ENCODE data around the gene ALDH2.
"Not testable (repeated sequence)": the region's sequence is repeated elsewhere in the genome, so short reads cannot be mapped to it uniquely, and the experiment has no call there.

The ALDH2 gene

GRCh38 chr12:111766608-111767361 is at the start of gene ALDH2:
Gene ALDH2 (plus strand): TSS chr12:111766933. CDS start chr12:111766983, 50 bp downstream.
- TF ChIP-seq, protein P1, sequence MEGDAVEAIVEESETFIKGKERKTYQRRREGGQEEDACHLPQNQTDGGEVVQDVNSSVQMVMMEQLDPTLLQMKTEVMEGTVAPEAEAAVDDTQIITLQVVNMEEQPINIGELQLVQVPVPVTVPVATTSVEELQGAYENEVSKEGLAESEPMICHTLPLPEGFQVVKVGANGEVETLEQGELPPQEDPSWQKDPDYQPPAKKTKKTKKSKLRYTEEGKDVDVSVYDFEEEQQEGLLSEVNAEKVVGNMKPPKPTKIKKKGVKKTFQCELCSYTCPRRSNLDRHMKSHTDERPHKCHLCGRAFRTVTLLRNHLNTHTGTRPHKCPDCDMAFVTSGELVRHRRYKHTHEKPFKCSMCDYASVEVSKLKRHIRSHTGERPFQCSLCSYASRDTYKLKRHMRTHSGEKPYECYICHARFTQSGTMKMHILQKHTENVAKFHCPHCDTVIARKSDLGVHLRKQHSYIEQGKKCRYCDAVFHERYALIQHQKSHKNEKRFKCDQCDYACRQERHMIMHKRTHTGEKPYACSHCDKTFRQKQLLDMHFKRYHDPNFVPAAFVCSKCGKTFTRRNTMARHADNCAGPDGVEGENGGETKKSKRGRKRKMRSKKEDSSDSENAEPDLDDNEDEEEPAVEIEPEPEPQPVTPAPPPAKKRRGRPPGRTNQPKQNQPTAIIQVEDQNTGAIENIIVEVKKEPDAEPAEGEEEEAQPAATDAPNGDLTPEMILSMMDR (conservative IDR thresholded peaks at IDR 0.05; ENCODE audit: control insufficient read depth, insufficient read depth, low read depth, low read length) = no peak
- DNase-seq (ENCODE audit: low read depth) = no peak
- H3K4me3 ChIP-seq (ENCODE audit: control insufficient read depth, low read depth, low read length) = peak within 1 kb of the TSS; percentile 68

DNA sequence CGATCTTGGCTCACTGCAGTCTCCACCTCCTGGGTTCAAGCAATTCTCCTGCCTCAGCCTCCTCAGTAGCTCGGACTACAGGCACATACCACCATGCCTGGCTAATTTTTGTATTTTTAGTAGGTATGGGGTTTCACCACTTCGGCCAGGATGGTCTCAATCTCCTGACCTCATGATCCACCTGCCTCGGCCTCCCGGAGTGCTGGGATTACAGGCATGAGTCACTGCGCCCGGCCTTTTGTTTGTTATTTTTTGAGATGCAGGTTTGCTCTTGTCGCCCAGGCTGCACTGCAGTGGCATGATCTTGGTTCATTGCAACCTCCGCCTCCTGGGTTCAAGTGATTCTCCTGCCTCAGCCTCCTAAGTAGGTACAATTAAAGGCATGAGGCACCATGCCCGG is 47.4 kb upstream of the ALDH2 start:
- not testable (repeated sequence) for DNase-seq (ENCODE audit: low read depth); H3K4me3 ChIP-seq (ENCODE audit: control insufficient read depth, low read depth, low read length)

DNA sequence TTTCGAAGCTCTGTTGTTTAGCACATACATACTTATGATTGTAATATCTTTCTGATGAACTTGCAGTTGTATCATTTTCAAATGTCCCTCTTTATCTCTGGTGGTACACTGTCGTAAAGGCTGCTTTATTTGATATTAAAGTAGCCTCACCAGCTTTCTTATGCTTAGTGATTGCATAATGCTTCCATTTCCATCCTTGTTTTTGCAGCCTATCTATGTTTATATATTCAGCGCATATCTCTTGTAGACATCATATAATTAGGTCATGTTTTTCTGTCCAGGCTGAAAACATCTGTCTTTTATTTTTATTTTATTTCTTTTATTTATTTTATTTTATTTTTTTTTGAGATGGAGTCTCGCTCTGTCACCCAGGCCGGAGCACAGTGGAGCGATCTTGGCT is 46.3 kb upstream of the ALDH2 start:
- H3K4me3 ChIP-seq (ENCODE audit: control insufficient read depth, low read depth, low read length) = no peak overlapping the region
- no peak for DNase-seq (ENCODE audit: low read depth)
- TF ChIP-seq, protein P1 (conservative IDR thresholded peaks at IDR 0.05; ENCODE audit: control insufficient read depth, insufficient read depth, low read depth, low read length) = no peak

DNA sequence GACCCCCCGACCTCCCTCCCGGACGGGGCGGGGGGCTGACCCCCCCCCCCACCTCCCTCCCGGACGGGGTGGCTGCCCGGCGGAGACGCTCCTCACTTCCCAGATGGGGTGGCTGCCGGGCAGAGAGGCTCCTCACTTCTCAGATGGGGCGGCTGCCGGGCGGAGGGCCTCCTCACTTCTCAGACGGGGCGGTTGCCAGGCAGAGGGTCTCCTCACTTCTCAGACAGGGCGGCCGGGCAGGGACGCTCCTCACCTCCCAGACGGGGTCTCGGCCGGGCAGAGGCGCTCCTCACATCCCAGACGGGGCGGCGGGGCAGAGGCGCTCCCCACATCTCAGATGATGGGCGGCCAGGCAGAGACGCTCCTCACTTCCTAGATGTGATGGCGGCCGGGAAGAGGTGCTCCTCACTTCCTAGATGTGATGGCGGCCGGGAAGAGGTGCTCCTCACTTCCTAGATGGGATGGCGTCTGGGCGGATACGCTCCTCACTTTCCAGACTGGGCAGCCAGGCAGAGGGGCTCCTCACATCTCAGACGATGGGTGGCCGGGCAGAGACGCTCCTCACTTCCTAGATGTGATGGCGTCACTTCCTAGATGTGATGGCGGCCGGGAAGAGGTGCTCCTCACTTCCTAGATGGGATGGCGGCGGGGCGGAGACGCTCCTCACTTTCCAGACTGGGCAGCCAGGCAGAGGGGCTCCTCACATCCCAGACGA is 42.9 kb upstream of the ALDH2 start:
- not testable (repeated sequence) for H3K4me3 ChIP-seq (ENCODE audit: control insufficient read depth, low read depth, low read length); DNase-seq (ENCODE audit: low read depth)

- no peak overlapping the region for H3K4me3 ChIP-seq (ENCODE audit: control insufficient read depth, low read depth, low read length)
- DNase-seq (ENCODE audit: low read depth) = no peak
- TF ChIP-seq, protein P1 (conservative IDR thresholded peaks at IDR 0.05; ENCODE audit: control insufficient read depth, insufficient read depth, low read depth, low read length) = no peak
Measured at GRCh38 chr12:111728795-111729194, 37.9 kb upstream of the ALDH2 start.

DNA sequence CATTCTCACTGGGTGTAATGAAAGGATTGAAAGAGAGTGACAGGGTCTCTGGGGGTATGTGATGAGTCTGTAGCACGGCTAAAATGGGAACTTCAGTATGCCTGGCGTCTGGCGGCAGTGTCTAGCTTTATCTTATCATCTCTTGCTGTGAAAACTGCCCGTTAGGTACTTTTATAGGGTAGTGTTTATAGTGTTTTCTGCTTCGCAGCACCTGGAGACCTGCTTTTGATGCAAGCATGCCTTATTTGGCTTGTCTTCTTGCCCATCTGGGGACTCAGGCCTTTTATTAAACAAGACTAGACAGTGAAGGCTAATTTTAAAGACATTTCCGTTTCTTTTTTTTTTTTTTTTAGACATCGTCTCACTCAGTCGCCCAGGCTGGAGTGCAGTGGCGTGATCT is 36.3 kb upstream of the ALDH2 start:
- TF ChIP-seq, protein P1 (conservative IDR thresholded peaks at IDR 0.05; ENCODE audit: control insufficient read depth, insufficient read depth, low read depth, low read length) = no peak
- H3K4me3 ChIP-seq (ENCODE audit: control insufficient read depth, low read depth, low read length) = no peak overlapping the region
- no peak for DNase-seq (ENCODE audit: low read depth)

- DNase-seq (ENCODE audit: low read depth) = no peak
- TF ChIP-seq, protein P1 (conservative IDR thresholded peaks at IDR 0.05; ENCODE audit: control insufficient read depth, insufficient read depth, low read depth, low read length) = no peak
- no peak overlapping the region for H3K4me3 ChIP-seq (ENCODE audit: control insufficient read depth, low read depth, low read length)
Measured at GRCh38 chr12:111732786-111733185, 33.9 kb upstream of the ALDH2 start.
